C4-2B (cell line): ENCODE measurements around the gene SETD1B.

Source experiments
- CTCF ChIP-seq: fragments of 450-650 bp; conservative IDR thresholded peaks from 2 replicates; pipeline ENCODE4 v1.5.1; 2017; ENCODE audit warnings: mild to moderate bottlenecking
- ZFX ChIP-seq: fragments of 450-650 bp; IDR thresholded peaks from 2 replicates; pipeline ENCODE4 v1.6.1; 2017

GRCh38 chr12:121806546-121807423 is 3.0 kb downstream of the SETD1B start:
- no peak for TF ChIP-seq CTCF
- TF ChIP-seq ZFX = no peak
